Thoracic aorta (tissue), 2 donors: ENCODE data around the gene MEX3A. TPM values are rescaled to one million over a fixed set of nuclear protein-coding genes. Genes with fewer than 3 reads are reported as not detected.

Experiments used
- ATAC-seq: fragments of 150-250 bp; one replicate; pipeline ENCODE4 v1.8.0; 2017; ENCODE audit warnings: low read depth; ENCODE audit not compliant: insufficient number of reproducible peaks, low FRiP score
- DNase-seq: peaks from one replicate; pipeline ENCODE4 v3.0.0-alpha.2; 2020; ENCODE audit warnings: low spot score
- H3K27ac ChIP-seq, 2 donors: fragments of 200-600 bp; sonication (generic); 1 replicate in 1 of 2; 2 replicates in 1 of 2; pipeline ENCODE4 v1.5.1; 2016; ENCODE audit warnings: mild to moderate bottlenecking in 2 of 2, moderate library complexity in 2 of 2
- H3K27me3 ChIP-seq: fragments of 200-600 bp; sonication (generic); replicated peaks from 2 replicates; pipeline ENCODE4 v1.6.0; 2016; ENCODE audit warnings: mild to moderate bottlenecking; ENCODE audit not compliant: insufficient read depth
- H3K36me3 ChIP-seq: fragments of 200-600 bp; sonication (generic); one replicate; pipeline ENCODE4 v1.5.1; 2016
- H3K4me1 ChIP-seq, 2 donors: fragments of 200-600 bp; sonication (generic); 1 replicate in 1 of 2; 2 replicates in 1 of 2; pipeline versions ENCODE4 v1.5.1 to v1.6.0; 2016; ENCODE audit warnings: low read depth in 2 of 2, mild to moderate bottlenecking in 1 of 2; ENCODE audit not compliant: control insufficient read depth in 1 of 2
- H3K4me3 ChIP-seq: fragments of 200-600 bp; sonication (generic); 2 replicates; pipeline ENCODE4 v1.5.1; 2016; ENCODE audit warnings: mild to moderate bottlenecking
- H3K9me3 ChIP-seq: fragments of 200-600 bp; sonication (generic); 2 replicates; pipeline ENCODE4 v1.5.1; 2016
- CTCF ChIP-seq: fragments of 200-600 bp; sonication (generic); IDR thresholded peaks from one replicate; pipeline ENCODE4 v1.5.1; 2019; ENCODE audit warnings: antibody characterized with exemption
- total RNA-seq, 2 donors: library from RNA; depleted of rRNA; stranded (reverse); fragments of >200 nt; gene quantifications; one replicate each; pipeline versions ENCODE4 v1.1.0 to v1.2.3, GENCODE V29; 2016

Gene MEX3A
- total RNA-seq, 2 donors from 2014 or later: 0.42 TPM; not detected in 1

- H3K36me3 ChIP-seq: no peaks in the 10 kb centered on the region
- H3K9me3 ChIP-seq: no peaks in the 10 kb centered on the region
- H3K27me3 ChIP-seq: no peaks in the 10 kb centered on the region
- ATAC-seq (no peak), DNase-seq (no peak)
- H3K4me1 ChIP-seq: peaks cover 10 to 39% of the 10 kb centered on the region in 2 donors
- H3K4me3 ChIP-seq: no peak overlapping the region
- TF ChIP-seq CTCF: no peak
- peak overlapping the region; percentile 90 to 96 for H3K27ac ChIP-seq
Measured at GRCh38 chr1:156097499-156098178, 15.4 kb upstream of the MEX3A start.

- Histone ChIP-seq H3K36me3 (no peaks in the 10 kb centered on the region), H3K27ac (peak overlapping the region; percentile 90 to 96), H3K9me3 (no peaks in the 10 kb centered on the region), H3K27me3 (no peaks in the 10 kb centered on the region), H3K4me1 (peaks cover 6 to 31% of the 10 kb centered on the region in 2 donors), H3K4me3 (peak overlapping the region; percentile 32)
- DNase-seq (no peak), ATAC-seq (peak; percentile 83)
- TF ChIP-seq CTCF: peak; percentile 92
Measured at GRCh38 chr1:156096640-156097391, 14.6 kb upstream of the MEX3A start.

- Histone ChIP-seq H3K36me3 (no peaks in the 10 kb centered on the region), H3K4me3 (no peak overlapping the region), H3K27ac (peak overlapping the region; percentile 90 to 96), H3K9me3 (no peaks in the 10 kb centered on the region), H3K27me3 (no peaks in the 10 kb centered on the region), H3K4me1 (peaks cover 6 to 30% of the 10 kb centered on the region in 2 donors)
- no peak for TF ChIP-seq CTCF
- no peak for DNase-seq
- ATAC-seq: no peak
Measured at GRCh38 chr1:156095906-156096508, 13.7 kb upstream of the MEX3A start.

- Histone ChIP-seq H3K4me1 (peaks cover 3 to 11% of the 10 kb centered on the region in 2 donors), H3K36me3 (no peaks in the 10 kb centered on the region), H3K27ac (no peak overlapping the region), H3K9me3 (no peaks in the 10 kb centered on the region), H3K27me3 (no peaks in the 10 kb centered on the region), H3K4me3 (no peak overlapping the region)
- ATAC-seq (no peak), DNase-seq (no peak)
- TF ChIP-seq CTCF: no peak
Measured at GRCh38 chr1:156091610-156092009, 9.3 kb upstream of the MEX3A start.

- Histone ChIP-seq H3K27ac (no peak overlapping the region), H3K4me3 (no peak overlapping the region), H3K36me3 (no peaks in the 10 kb centered on the region), H3K4me1 (peaks cover 0 to 3% of the 10 kb centered on the region in 2 donors), H3K9me3 (no peaks in the 10 kb centered on the region), H3K27me3 (no peaks in the 10 kb centered on the region)
- TF ChIP-seq CTCF: peak; percentile 90
- no peak for ATAC-seq
- no peak for DNase-seq
Measured at GRCh38 chr1:156090840-156091188, 8.5 kb upstream of the MEX3A start.
